ENCODE data around the gene SLC2A13. TPM values are rescaled to one million over a fixed set of nuclear protein-coding genes. Genes with fewer than 3 reads are reported as not detected.

The SLC2A13 gene
- total and polyA plus RNA-seq, 2 donors (not counting 3 experiments of a cell fraction or from before 2014, with no cell fraction given) = 1.2 to 4.9 TPM

- Histone ChIP-seq H3K4me3 (replicated peaks in 1 of 3; ENCODE audit: insufficient read depth in 1 of 3, low read depth in 1 of 3, low read length in 3 of 3) (no peak overlapping the region), H3K4me1 (ENCODE audit: control insufficient read depth, extremely low read depth, insufficient read depth, low read length) (no peaks in the 10 kb centered on the region), H4K20me1 (replicated peaks; ENCODE audit: control insufficient read depth, extremely low read depth, insufficient read depth, low read length) (no peaks in the 10 kb centered on the region), H3K27ac (ENCODE audit: insufficient read depth, low read depth, low read length) (no peak overlapping the region), H3K79me2 (ENCODE audit: control insufficient read depth, insufficient read depth, low read length) (no peaks in the 10 kb centered on the region), H3K9ac (replicated peaks; ENCODE audit: extremely low read depth, insufficient read depth, low read length) (no peak overlapping the region), H3K4me2 (ENCODE audit: insufficient read depth, low read length) (no peak overlapping the region), H3K9me1 (replicated peaks; ENCODE audit: control insufficient read depth, extremely low read depth, insufficient read depth, low read length) (no peaks in the 10 kb centered on the region), H3K27me3 (ENCODE audit: control insufficient read depth in 2 of 2, insufficient read depth in 2 of 2, low read length in 2 of 2) (no peaks in the 10 kb centered on the region), H3K9me3 (replicated peaks; ENCODE audit: control insufficient read depth, insufficient read depth, low read length) (no peaks in the 10 kb centered on the region), H2AFZ (ENCODE audit: low read depth, low read length) (no peak overlapping the region), H3K36me3 (ENCODE audit: control insufficient read depth in 2 of 2, extremely low read depth in 1 of 2, insufficient read depth in 2 of 2, low read length in 2 of 2) (no peaks in the 10 kb centered on the region)
- FAIRE-seq (no peak), DNase-seq (ENCODE audit: low read depth, low spot score) (no peak)
- BruUV-seq (replicated peaks) = no TSS peak
- TF ChIP-seq FOS (IDR thresholded peaks at IDR 0.05; ENCODE audit: borderline replicate concordance, insufficient read depth, low read length) (no peak), POLR2A (IDR thresholded peaks at IDR 0.05; ENCODE audit: low read depth, low read length) (no peak), MAX (IDR thresholded peaks at IDR 0.05; ENCODE audit: insufficient read depth, insufficient read length) (no peak), JUN (IDR thresholded peaks at IDR 0.05; ENCODE audit: borderline replicate concordance, insufficient read depth, insufficient read length, low read depth) (no peak), EZH2 (IDR thresholded peaks at IDR 0.05; ENCODE audit: borderline replicate concordance, low read depth, low read length, severe bottlenecking) (no peak), GATA2 (IDR thresholded peaks at IDR 0.05; ENCODE audit: insufficient read depth, insufficient read length, low read depth, low read length) (no peak), POLR2AphosphoS5 (IDR thresholded peaks at IDR 0.05; ENCODE audit: insufficient read depth, low read depth, low read length) (no peak), MYC (IDR thresholded peaks at IDR 0.05; ENCODE audit: low read depth, low read length) (no peak)
- TF ChIP-seq, protein P1, sequence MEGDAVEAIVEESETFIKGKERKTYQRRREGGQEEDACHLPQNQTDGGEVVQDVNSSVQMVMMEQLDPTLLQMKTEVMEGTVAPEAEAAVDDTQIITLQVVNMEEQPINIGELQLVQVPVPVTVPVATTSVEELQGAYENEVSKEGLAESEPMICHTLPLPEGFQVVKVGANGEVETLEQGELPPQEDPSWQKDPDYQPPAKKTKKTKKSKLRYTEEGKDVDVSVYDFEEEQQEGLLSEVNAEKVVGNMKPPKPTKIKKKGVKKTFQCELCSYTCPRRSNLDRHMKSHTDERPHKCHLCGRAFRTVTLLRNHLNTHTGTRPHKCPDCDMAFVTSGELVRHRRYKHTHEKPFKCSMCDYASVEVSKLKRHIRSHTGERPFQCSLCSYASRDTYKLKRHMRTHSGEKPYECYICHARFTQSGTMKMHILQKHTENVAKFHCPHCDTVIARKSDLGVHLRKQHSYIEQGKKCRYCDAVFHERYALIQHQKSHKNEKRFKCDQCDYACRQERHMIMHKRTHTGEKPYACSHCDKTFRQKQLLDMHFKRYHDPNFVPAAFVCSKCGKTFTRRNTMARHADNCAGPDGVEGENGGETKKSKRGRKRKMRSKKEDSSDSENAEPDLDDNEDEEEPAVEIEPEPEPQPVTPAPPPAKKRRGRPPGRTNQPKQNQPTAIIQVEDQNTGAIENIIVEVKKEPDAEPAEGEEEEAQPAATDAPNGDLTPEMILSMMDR (IDR thresholded peaks at IDR 0.05; ENCODE audit: extremely low read depth in 1 of 2, insufficient read depth in 1 of 2, low read depth in 1 of 2, low read length in 2 of 2) = no peak
- intact Hi-C loops (cut with micrococcal nuclease) (no loop called here), dilution Hi-C loops (cut with MboI; ENCODE audit: extremely low pct_ligation_motif_present, low sequenced_read_pairs) (no loop called here)
- CTCF ChIA-PET = interaction anchor here (1.0 to 1.6 kb wide), 2 partner anchors 16 to 44 kb away, joined by 3 to 6 read pairs; no protein-coding TSS in a partner anchor
- POLR2A ChIA-PET = no interaction called here
Measured at GRCh38 chr12:40055228-40055579, 50.7 kb downstream of the SLC2A13 start.
